HAP-1 (cell line): Measurements from ENCODE around the gene ZSCAN18.

Experiments used
- DNase-seq, 2 experiments: peaks; one replicate each; pipeline ENCODE4 v3.0.0-alpha.2; 2016 to 2020; ENCODE audit warnings: low spot score in 2 of 2
- H3K27me3 ChIP-seq: fragments of 250-450 bp; sonication (Bioruptor Pico); 2 replicates; pipeline ENCODE4 v1.5.1; 2020; ENCODE audit warnings: low read depth, mild to moderate bottlenecking, moderate library complexity
- H3K36me3 ChIP-seq: fragments of 250-450 bp; sonication (Bioruptor Pico); replicated peaks from 2 replicates; pipeline ENCODE4 v1.5.1; 2020; ENCODE audit warnings: mild to moderate bottlenecking
- H3K4me1 ChIP-seq: fragments of 250-450 bp; sonication (Bioruptor Pico); 2 replicates; pipeline ENCODE4 v1.5.1; 2020; ENCODE audit warnings: mild to moderate bottlenecking
- H3K4me3 ChIP-seq: fragments of 250-450 bp; sonication (Bioruptor Pico); 2 replicates; pipeline ENCODE4 v1.5.1; 2020; ENCODE audit warnings: mild to moderate bottlenecking, moderate library complexity
- H3K9me3 ChIP-seq: fragments of 250-450 bp; sonication (Bioruptor Pico); 2 replicates; pipeline ENCODE4 v1.5.1; 2020; ENCODE audit warnings: mild to moderate bottlenecking, moderate library complexity
- in situ Hi-C: fragments of 300-500 bp; cut with MboI; formaldehyde crosslinking; loops from 3 replicates; pipeline ENCODE4 v1.14.3; 2020; ENCODE audit warnings: low sequenced_read_pairs, inconsistent platforms, mixed read lengths

Gene ZSCAN18

DNA sequence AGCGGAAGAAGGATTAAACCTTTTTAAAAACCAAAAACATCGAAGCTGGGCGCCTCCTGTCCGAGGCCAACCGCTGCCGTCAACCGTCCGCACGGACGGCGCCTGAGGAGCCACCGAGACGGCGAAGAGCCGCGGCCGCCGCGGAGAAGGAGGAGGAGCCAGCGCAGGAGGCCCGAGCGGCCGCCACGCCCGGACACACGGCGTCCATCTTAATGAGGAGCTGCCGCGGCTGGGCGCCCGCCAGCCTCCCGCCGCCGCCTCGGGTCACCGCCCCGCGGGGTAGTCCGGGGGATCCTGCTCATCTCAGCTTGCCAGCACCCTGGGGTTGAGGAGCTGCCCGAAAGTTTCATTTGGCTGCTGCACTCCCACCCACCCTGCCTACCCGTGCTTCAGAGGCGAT, 53.6 kb downstream of the ZSCAN18 start:
- no peaks in the 10 kb centered on the region for H3K9me3 ChIP-seq
- H3K36me3 ChIP-seq: no peaks in the 10 kb centered on the region
- H3K27me3 ChIP-seq: no peaks in the 10 kb centered on the region
- no peak for DNase-seq
- H3K4me3 ChIP-seq: no peak overlapping the region
- in situ Hi-C loops: no loop called here
- no peaks in the 10 kb centered on the region for H3K4me1 ChIP-seq

DNA sequence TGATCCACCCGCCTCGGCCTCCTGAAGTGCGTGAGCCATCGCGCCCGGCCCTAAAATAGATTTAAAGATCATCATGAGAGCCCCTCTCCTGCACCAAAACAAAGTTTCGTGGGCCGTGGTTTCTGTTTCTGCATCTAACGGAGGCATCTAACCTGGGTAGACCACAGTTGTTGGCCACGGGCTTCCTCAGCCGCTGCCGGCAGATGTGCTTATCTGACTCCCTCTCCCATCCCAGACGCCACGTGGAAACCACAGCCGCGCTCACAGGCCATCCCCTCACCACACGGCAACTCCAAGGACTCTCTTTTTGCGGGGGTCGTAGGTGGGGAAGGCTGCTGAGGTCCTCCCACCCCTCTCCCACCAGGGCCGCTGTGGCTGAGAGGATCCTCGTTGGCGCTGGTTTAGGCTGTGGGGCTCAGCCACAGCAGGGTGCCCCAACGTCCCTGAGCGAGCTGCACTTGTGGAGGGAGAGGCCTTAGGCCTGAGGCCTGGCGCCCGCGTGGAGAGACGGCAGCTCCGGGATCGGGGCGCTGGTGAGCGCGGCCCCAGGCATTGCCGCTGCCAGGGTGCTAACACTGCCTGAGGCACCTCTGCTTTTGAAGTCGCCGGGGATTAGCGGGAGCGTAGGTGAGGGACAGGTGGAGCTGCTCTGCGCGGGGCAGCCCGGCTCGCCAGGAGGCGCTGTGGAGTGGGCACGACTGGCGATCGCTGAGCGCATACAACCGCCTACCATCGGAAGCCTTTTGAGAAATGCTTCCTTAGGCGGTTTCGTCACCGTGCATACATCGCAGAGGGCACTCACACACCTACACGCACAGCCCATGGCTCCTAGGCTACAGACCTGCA, 55.3 kb downstream of the ZSCAN18 start:
- no peaks in the 10 kb centered on the region for H3K36me3 ChIP-seq
- H3K4me3 ChIP-seq: no peak overlapping the region
- in situ Hi-C loops: no loop called here
- H3K4me1 ChIP-seq: no peaks in the 10 kb centered on the region
- no peak for DNase-seq
- no peaks in the 10 kb centered on the region for H3K27me3 ChIP-seq
- H3K9me3 ChIP-seq: no peaks in the 10 kb centered on the region

GRCh38 chr19:58040751-58041525, 57.1 kb downstream of the ZSCAN18 start:
- Histone ChIP-seq H3K4me3 (no peak overlapping the region), H3K36me3 (no peaks in the 10 kb centered on the region), H3K9me3 (no peaks in the 10 kb centered on the region), H3K4me1 (no peaks in the 10 kb centered on the region), H3K27me3 (no peaks in the 10 kb centered on the region)
- in situ Hi-C loops: no loop called here
- no peak for DNase-seq

DNA sequence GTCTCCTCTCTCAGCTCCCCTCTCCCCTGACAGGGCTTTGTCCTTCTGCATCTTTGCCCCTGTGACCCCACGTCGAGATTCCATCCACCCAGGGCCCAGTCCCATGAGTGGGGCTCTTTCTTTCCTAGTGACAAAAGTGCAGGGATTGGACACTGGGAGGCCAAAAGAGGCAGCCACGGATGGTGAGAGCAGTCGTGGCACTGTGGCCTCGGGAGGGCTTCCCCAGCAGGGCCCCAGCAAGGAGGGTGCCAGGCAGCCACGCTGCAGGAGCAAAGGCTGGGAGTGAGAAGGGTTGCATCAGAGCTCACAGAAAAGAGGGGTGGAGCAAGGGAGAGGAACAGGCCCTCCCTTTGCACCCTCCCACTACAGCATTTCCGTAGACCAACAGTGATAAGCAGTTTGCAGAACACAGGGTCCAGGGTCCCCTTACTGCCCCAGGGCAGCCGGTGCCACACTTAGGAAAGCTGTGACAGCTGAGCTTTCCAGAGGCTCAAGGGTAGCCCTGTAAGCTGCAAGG, 59.3 kb downstream of the ZSCAN18 start:
- no peaks in the 10 kb centered on the region for H3K27me3 ChIP-seq
- no peak overlapping the region for H3K4me3 ChIP-seq
- in situ Hi-C loops: no loop called here
- no peak for DNase-seq
- no peaks in the 10 kb centered on the region for H3K36me3 ChIP-seq
- H3K9me3 ChIP-seq: no peaks in the 10 kb centered on the region
- no peaks in the 10 kb centered on the region for H3K4me1 ChIP-seq

DNA sequence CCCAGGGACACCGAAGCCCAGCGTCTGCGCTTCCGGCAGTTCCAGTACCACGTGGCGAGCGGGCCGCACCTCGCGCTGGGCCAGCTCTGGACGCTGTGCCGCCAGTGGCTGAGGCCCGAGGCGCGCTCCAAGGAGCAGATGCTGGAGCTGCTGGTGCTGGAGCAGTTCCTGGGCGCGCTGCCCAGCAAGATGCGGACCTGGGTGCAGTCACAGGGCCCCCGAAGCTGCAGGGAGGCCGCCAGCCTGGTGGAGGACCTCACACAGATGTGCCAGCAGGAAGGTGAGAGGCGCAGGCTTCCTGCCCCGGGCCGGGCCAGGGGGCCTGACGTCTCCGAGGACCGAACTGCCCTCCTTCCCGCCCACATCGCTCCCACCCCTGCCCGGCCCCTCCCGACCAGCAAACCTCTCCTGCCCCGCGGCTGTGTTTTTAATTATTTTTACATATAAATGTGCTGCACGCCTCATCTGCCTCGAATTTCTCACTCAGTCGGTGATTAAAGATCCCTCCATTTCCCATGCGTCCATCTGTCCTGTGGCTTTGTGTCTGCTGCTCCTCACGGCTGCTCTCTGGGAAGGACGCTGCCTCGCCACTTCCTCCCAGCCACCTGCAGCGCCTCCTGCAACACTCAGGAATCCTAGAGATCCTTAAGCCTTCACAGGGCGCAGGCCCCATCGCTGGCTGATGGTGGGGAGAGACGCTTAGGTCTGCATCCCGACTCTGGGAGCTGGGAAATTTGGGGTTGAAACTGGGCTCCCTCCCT, 59.9 kb downstream of the ZSCAN18 start:
- in situ Hi-C loops: no loop called here
- H3K4me3 ChIP-seq: no peak overlapping the region
- H3K36me3 ChIP-seq: no peaks in the 10 kb centered on the region
- H3K4me1 ChIP-seq: no peaks in the 10 kb centered on the region
- H3K9me3 ChIP-seq: no peaks in the 10 kb centered on the region
- no peak for DNase-seq
- no peaks in the 10 kb centered on the region for H3K27me3 ChIP-seq

DNA sequence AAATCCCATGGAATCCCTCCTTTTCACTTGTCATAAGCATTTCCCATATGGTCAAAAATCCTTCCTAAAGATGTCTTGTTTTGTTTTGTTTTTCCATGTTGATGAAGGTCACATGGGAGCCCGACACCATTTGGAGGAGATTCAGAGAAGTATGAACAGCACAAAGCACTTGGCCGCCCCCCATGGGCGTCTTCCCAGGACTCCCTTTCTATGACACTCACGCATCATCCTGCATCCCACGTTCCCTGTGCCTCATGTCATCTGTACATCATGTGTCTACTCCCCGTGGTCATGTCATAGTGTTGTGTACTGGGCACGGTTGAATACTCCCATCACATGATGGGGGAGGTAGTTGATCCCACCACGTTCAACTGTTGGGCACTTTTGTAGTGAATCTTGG, 62.2 kb downstream of the ZSCAN18 start:
- Histone ChIP-seq H3K4me3 (no peak overlapping the region), H3K36me3 (no peaks in the 10 kb centered on the region), H3K27me3 (no peaks in the 10 kb centered on the region), H3K4me1 (no peaks in the 10 kb centered on the region), H3K9me3 (no peaks in the 10 kb centered on the region)
- DNase-seq: no peak
- in situ Hi-C loops: no loop called here

GRCh38 chr19:58034477-58034793, 63.6 kb downstream of the ZSCAN18 start:
- DNase-seq: no peak
- no peaks in the 10 kb centered on the region for H3K9me3 ChIP-seq
- H3K4me1 ChIP-seq: no peaks in the 10 kb centered on the region
- H3K27me3 ChIP-seq: no peaks in the 10 kb centered on the region
- H3K4me3 ChIP-seq: no peak overlapping the region
- in situ Hi-C loops: no loop called here
- no peaks in the 10 kb centered on the region for H3K36me3 ChIP-seq
